Articular chondrocyte of knee joint (primary cell): ENCODE measurements around the gene FAM161B. TPM values are rescaled to one million over a fixed set of nuclear protein-coding genes. Genes with fewer than 3 reads are reported as not detected.

Experiments used
- small RNA-seq: library from RNA; depleted of rRNA; stranded (forward); fragments of <200 nt; gene quantifications from one replicate; pipeline ENCODE3, GENCODE V24; 2012
- total RNA-seq: library from RNA; depleted of rRNA; stranded (reverse); fragments of >200 nt; gene quantifications from 2 replicates; pipeline ENCODE4 v1.2.3, GENCODE V29; 2012

Gene FAM161B, protein sequence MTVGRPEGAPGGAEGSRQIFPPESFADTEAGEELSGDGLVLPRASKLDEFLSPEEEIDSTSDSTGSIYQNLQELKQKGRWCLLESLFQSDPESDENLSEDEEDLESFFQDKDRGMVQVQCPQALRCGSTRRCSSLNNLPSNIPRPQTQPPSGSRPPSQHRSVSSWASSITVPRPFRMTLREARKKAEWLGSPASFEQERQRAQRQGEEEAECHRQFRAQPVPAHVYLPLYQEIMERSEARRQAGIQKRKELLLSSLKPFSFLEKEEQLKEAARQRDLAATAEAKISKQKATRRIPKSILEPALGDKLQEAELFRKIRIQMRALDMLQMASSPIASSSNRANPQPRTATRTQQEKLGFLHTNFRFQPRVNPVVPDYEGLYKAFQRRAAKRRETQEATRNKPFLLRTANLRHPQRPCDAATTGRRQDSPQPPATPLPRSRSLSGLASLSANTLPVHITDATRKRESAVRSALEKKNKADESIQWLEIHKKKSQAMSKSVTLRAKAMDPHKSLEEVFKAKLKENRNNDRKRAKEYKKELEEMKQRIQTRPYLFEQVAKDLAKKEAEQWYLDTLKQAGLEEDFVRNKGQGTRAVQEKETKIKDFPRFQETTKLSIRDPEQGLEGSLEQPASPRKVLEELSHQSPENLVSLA
- 6.4 and 8.4 TPM in 2 replicates for total RNA-seq

DNA sequence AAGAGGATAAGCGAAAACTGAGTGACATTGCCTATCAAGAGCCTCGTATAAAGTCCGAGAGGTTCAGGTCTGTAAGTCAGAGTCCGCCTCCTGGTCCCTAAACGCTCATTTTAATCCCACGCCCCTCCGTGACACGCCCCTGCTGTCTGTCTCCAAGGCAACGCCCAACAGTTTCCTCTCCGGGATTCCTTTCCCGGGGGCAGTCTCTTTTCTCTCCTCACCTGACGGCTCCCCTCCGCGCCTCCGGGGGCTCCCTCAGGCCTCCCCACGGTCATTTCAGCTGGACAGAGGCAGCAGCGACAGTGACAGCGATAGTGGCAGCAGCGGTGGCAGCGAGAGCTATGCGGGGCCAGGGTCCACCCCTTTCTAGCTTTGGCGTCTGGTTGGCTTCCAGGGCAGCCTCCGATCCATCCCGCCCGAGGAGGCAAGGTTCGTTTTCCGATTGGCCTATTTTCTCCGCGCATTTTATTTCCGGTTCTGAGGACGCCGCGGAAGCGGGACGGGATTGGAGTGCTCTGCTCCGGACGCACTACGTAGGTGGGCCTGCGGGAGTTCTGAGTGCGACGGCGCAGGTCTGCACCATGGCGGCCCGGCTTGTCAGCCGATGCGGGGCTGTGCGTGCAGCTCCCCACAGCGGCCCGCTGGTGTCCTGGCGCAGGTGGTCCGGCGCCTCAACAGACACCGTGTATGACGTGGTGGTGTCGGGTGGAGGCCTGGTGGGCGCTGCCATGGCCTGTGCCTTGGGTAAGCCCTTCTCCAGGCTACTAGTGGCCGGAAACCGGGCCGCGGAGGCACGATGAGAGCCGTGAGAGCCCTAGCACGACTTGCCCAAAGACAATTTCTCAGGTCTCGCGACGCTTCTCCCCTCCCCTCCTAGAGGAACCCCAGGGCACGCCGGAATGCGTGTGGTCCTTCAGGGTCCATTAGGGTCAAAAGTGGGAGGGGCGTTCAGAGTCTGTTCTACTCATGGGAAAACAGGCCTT lies at the start of gene FAM161B, which contains the start of gene COQ6:
Gene FAM161B, minus strand, starts transcription at position 343 of the 983 bp plus-strand sequence. Its CDS starts 68 bp downstream, at position 275.
Gene COQ6, plus strand, starts transcription at position 551 of the 983 bp plus-strand sequence. Its CDS starts 31 bp downstream, at position 582.

DNA sequence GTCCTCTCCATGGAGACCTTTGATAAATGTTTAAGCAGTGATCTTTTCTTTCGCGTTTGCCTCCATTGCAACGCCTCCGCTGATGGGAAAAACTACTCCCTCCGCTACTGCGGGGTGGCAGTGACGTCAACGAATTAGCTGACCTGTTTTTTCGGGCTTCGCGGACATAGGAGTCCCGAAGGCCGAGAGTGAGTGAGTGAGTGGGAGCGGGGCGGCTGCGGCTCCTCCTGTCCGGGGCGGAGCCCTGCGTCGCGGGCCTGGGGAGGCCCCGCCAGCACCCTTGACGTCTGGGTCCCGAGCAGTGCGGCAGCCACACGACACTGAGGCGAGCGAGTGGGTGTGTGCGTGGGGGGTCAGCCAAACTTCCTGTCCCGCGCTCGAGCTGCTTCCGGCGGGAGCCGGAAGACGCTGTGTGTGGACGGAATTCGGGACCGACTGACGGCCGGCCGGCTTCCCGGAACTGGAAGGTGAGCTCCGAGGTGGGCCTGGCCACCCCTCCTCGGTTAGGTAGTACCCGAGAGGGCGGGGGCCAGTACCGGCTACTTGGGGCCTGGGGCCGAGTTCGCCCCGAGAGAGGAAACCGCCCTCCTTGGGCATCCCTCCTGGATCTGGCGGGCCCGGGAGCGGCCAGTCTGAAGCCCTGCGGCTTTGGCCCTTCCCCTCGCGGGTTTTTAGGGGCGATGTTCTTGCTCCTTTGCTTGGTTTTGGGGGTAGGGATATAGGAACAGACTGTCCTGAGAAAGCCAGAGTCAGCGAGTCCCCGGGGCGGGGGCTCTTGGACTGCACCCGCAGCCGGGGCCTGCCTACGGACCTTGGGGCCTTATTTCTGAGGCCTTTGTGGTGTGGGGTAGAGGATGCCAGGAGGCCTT lies 63.2 kb downstream of the FAM161B start, which contains the start of gene ZNF410:
Gene ZNF410, plus strand, starts transcription at position 411 of the 869 bp plus-strand sequence. CDS start 5,317 bp downstream, outside the sequence.

Small RNAs within 50 kb of the gene (small RNA-seq; reads per million reads assigned to genes)
- gene RF00019 = not detected

Other genes with a start within 250 kb of the FAM161B start
- gene PNMA1, start 235.7 kb downstream of the FAM161B start, total RNA-seq = 35.3 and 35.5 TPM in 2 replicates
- 8.9 and 10.8 TPM in 2 replicates for gene PTGR2, start 98.3 kb downstream of the FAM161B start, total RNA-seq
- 73.8 and 85.0 TPM in 2 replicates for gene ZNF410, start 63.2 kb downstream of the FAM161B start, total RNA-seq
- 13.8 and 17.0 TPM in 2 replicates for gene COQ6, start 208 bp upstream of the FAM161B start, total RNA-seq
- 12.8 and 14.4 TPM in 2 replicates for gene ENTPD5, start 69.2 kb upstream of the FAM161B start, total RNA-seq
- 14.6 and 19.1 TPM in 2 replicates for gene BBOF1, start 69.3 kb upstream of the FAM161B start, total RNA-seq
- gene ALDH6A1, start 134.4 kb upstream of the FAM161B start, total RNA-seq = 34.4 and 34.8 TPM in 2 replicates
- 6.4 and 9.3 TPM in 2 replicates for gene LIN52, start 134.9 kb upstream of the FAM161B start, total RNA-seq